Activated CD4-positive, alpha-beta T cell treated with anti-CD3 and anti-CD28 coated beads, Interleukin-2, amount 10 ng/mL, durations not matched to agents 7 days and 5 days (primary cell): ENCODE data around the gene SLC16A1. TPM values are rescaled to one million over a fixed set of nuclear protein-coding genes. Genes with fewer than 3 reads are reported as not detected.

ENCODE experiments used
- CTCF ChIA-PET: fragments of 350-600 bp; sonication (Branson Sonifier 250); formaldehyde crosslinking; loops from one replicate; lab custom pipeline; 2021; ENCODE audit warnings: antibody characterized with exemption; lab: Charles Lee
- POLR2A ChIA-PET: fragments of 350-600 bp; sonication (Branson Sonifier 250); formaldehyde crosslinking; loops from one replicate; lab custom pipeline; 2021; ENCODE audit warnings: antibody characterized with exemption; lab: Charles Lee
- DNase-seq: peaks from one replicate; pipeline ENCODE4 v3.0.0-alpha.2; 2020
- H3K27ac Mint-ChIP-seq: one replicate; pipeline ENCODE4 v1.8.0; 2021; ENCODE audit warnings: mild to moderate bottlenecking, moderate library complexity, mixed read lengths
- H3K27me3 Mint-ChIP-seq: one replicate; pipeline ENCODE4 v1.8.0; 2021; ENCODE audit warnings: mixed read lengths
- H3K36me3 Mint-ChIP-seq: one replicate; pipeline ENCODE4 v1.8.0; 2021; ENCODE audit warnings: low read depth, mixed read lengths
- H3K4me1 Mint-ChIP-seq: one replicate; pipeline ENCODE4 v1.8.0; 2021; ENCODE audit warnings: mixed read lengths
- H3K4me3 Mint-ChIP-seq: one replicate; pipeline ENCODE4 v1.8.0; 2021; ENCODE audit warnings: mild to moderate bottlenecking, moderate library complexity, mixed read lengths
- H3K9me3 Mint-ChIP-seq: one replicate; pipeline ENCODE4 v1.8.0; 2021; ENCODE audit warnings: mixed read lengths
- total RNA-seq, 2 experiments: library from RNA; stranded (reverse); gene quantifications; one replicate each; pipeline ENCODE4 v1.2.3, GENCODE V29; 2021

Gene SLC16A1
- total RNA-seq, 2 experiments from 2014 or later = 54.0 to 55.4 TPM

GRCh38 chr1:112866981-112867380, 89.0 kb downstream of the SLC16A1 start:
- H3K27me3 Mint-ChIP-seq = no peaks in the 10 kb centered on the region
- H3K36me3 Mint-ChIP-seq = no peaks in the 10 kb centered on the region
- ChIA-PET POLR2A (interaction anchor here (0.6 kb wide), 1 partner anchor 1690 kb away, joined by 5 read pairs; no protein-coding TSS in a partner anchor), CTCF (interaction anchor here (0.6 to 1.2 kb wide), 3 partner anchors 206 to 229 kb away, joined by 3 to 7 read pairs (median 3); partner anchors contain the start of gene LRIG2)
- H3K4me1 Mint-ChIP-seq = peaks cover 16% of the 10 kb centered on the region
- no peaks in the 10 kb centered on the region for H3K9me3 Mint-ChIP-seq
- no peak overlapping the region for H3K27ac Mint-ChIP-seq
- DNase-seq = no peak
- H3K4me3 Mint-ChIP-seq = no peak overlapping the region

GRCh38 chr1:112866151-112866550, 89.8 kb downstream of the SLC16A1 start:
- no peaks in the 10 kb centered on the region for H3K27me3 Mint-ChIP-seq
- no peaks in the 10 kb centered on the region for H3K9me3 Mint-ChIP-seq
- DNase-seq = no peak
- no peak overlapping the region for H3K27ac Mint-ChIP-seq
- ChIA-PET POLR2A (no interaction called here), CTCF (interaction anchor here (0.7 kb wide), 1 partner anchor 493 kb away, joined by 4 read pairs; no protein-coding TSS in a partner anchor)
- H3K4me1 Mint-ChIP-seq = peaks cover 16% of the 10 kb centered on the region
- H3K36me3 Mint-ChIP-seq = no peaks in the 10 kb centered on the region
- H3K4me3 Mint-ChIP-seq = no peak overlapping the region

- Mint-ChIP-seq H3K9me3 (no peaks in the 10 kb centered on the region), H3K36me3 (no peaks in the 10 kb centered on the region), H3K4me1 (peaks cover 12% of the 10 kb centered on the region), H3K4me3 (no peak overlapping the region), H3K27me3 (no peaks in the 10 kb centered on the region), H3K27ac (no peak overlapping the region)
- DNase-seq = no peak
- POLR2A ChIA-PET = no interaction called here
- CTCF ChIA-PET = interaction anchor here (0.9 kb wide), 1 partner anchor 9 kb away, joined by 3 read pairs; no protein-coding TSS in a partner anchor
Observed at GRCh38 chr1:112862753-112863426, 93.1 kb downstream of the SLC16A1 start.

Other genes with a start within 250 kb of the SLC16A1 start
- gene RHOC, start 249.1 kb downstream of the SLC16A1 start, total RNA-seq = 10 to 100 TPM; 53.7 to 56.8 TPM
- not detected for gene PPM1J, start 240.9 kb downstream of the SLC16A1 start, total RNA-seq
- gene LRIG2, start 117.0 kb upstream of the SLC16A1 start, total RNA-seq = 10 to 100 TPM; 13.0 to 13.8 TPM